Measurements from ENCODE around the gene MACROH2A2. TPM values are rescaled to one million over a fixed set of nuclear protein-coding genes. Genes with fewer than 3 reads are reported as not detected.
A peak's percentile ranks its signal among the peaks of the same experiment; 100 is the strongest.
"Not testable (repeated sequence)": the region's sequence is repeated elsewhere in the genome, so short reads cannot be mapped to it uniquely, and the experiment has no call there.

The MACROH2A2 gene
- total RNA-seq, 2 experiments from 2014 or later = 3.6 to 4.2 TPM

GRCh38 chr10:70121281-70121949 lies 68.8 kb downstream of the MACROH2A2 start:
- H3K9me3 Mint-ChIP-seq (ENCODE audit: low read depth) = no peaks in the 10 kb centered on the region
- no peak overlapping the region for H3K27ac Mint-ChIP-seq
- DNase-seq = no peak
- H3K27me3 Mint-ChIP-seq = no peaks in the 10 kb centered on the region
- no peak for ATAC-seq
- ChIA-PET CTCF (interaction anchor here (1.5 kb wide), 1 partner anchor 26 kb away, joined by 3 read pairs; no protein-coding TSS in a partner anchor), POLR2A (no interaction called here)
- no peaks in the 10 kb centered on the region for H3K4me1 Mint-ChIP-seq
- peaks cover 3% of the 10 kb centered on the region for H3K36me3 Mint-ChIP-seq (ENCODE audit: low read depth)
- H3K4me3 Mint-ChIP-seq = no peak overlapping the region
- intact Hi-C loops (cut with DNase I, micrococcal nuclease) = no loop called here

- no peak for ATAC-seq
- no peaks in the 10 kb centered on the region for H3K4me1 Mint-ChIP-seq
Observed at GRCh38 chr10:70122742-70123141, 70.1 kb downstream of the MACROH2A2 start.

DNA sequence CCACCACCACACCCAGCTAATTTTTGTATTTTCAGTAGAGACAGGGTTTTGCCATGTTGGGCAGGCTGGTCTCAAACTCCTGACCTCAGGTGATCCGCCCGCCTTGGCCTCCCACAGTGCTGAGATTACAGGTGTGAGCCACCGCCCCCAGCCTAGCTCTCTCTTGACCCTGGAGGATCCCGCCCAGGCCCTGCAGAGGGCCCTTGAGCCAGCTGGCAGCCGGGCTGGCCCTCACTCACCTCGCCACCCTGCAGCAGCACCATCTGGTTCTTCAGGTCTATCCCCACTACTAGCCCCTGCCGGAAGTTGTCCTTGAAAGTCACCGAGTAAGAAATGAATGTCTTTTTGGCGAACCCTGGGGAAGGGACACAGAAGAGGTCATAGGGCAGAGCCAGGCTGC lies 70.5 kb downstream of the MACROH2A2 start:
- CTCF ChIA-PET; H3K9me3 Mint-ChIP-seq (ENCODE audit: low read depth); H3K4me1 Mint-ChIP-seq; H3K27me3 Mint-ChIP-seq; POLR2A ChIA-PET; intact Hi-C loops (cut with DNase I, micrococcal nuclease); H3K4me3 Mint-ChIP-seq; ATAC-seq; H3K36me3 Mint-ChIP-seq (ENCODE audit: low read depth); DNase-seq; H3K27ac Mint-ChIP-seq: not testable (repeated sequence)

More at GRCh38 chr10:70122742-70123141, 70.1 kb downstream of the MACROH2A2 start:
- DNase-seq = no peak
- Mint-ChIP-seq H3K36me3 (ENCODE audit: low read depth) (peaks cover 3% of the 10 kb centered on the region), H3K27me3 (no peaks in the 10 kb centered on the region), H3K4me3 (no peak overlapping the region), H3K27ac (no peak overlapping the region), H3K9me3 (ENCODE audit: low read depth) (no peaks in the 10 kb centered on the region)
- intact Hi-C loops (cut with DNase I, micrococcal nuclease) = no loop called here
- POLR2A ChIA-PET = no interaction called here
- CTCF ChIA-PET = interaction anchor here (0.6 to 1.5 kb wide), 3 partner anchors 25 to 256 kb away, joined by 3 read pairs; no protein-coding TSS in a partner anchor

GRCh38 chr10:70123817-70124216 lies 71.2 kb downstream of the MACROH2A2 start:
- CTCF ChIA-PET = no interaction called here
- H3K4me3 Mint-ChIP-seq = no peak overlapping the region
- ATAC-seq = no peak
- no peaks in the 10 kb centered on the region for H3K27me3 Mint-ChIP-seq
- POLR2A ChIA-PET = no interaction called here
- intact Hi-C loops (cut with DNase I, micrococcal nuclease) = no loop called here
- H3K4me1 Mint-ChIP-seq = no peaks in the 10 kb centered on the region
- H3K27ac Mint-ChIP-seq = no peak overlapping the region
- H3K9me3 Mint-ChIP-seq (ENCODE audit: low read depth) = no peaks in the 10 kb centered on the region
- no peak for DNase-seq
- H3K36me3 Mint-ChIP-seq (ENCODE audit: low read depth) = peaks cover 3% of the 10 kb centered on the region

GRCh38 chr10:70124415-70124814 lies 71.8 kb downstream of the MACROH2A2 start:
- no peaks in the 10 kb centered on the region for H3K9me3 Mint-ChIP-seq (ENCODE audit: low read depth)
- POLR2A ChIA-PET = no interaction called here
- DNase-seq = no peak
- no peaks in the 10 kb centered on the region for H3K4me1 Mint-ChIP-seq
- peaks cover 3% of the 10 kb centered on the region for H3K36me3 Mint-ChIP-seq (ENCODE audit: low read depth)
- no peaks in the 10 kb centered on the region for H3K27me3 Mint-ChIP-seq
- no peak for ATAC-seq
- H3K27ac Mint-ChIP-seq = no peak overlapping the region
- CTCF ChIA-PET = interaction anchor here (4.4 kb wide), 1 partner anchor 8 kb away, joined by 26 read pairs; no protein-coding TSS in a partner anchor
- H3K4me3 Mint-ChIP-seq = no peak overlapping the region
- intact Hi-C loops (cut with DNase I, micrococcal nuclease) = no loop called here

DNA sequence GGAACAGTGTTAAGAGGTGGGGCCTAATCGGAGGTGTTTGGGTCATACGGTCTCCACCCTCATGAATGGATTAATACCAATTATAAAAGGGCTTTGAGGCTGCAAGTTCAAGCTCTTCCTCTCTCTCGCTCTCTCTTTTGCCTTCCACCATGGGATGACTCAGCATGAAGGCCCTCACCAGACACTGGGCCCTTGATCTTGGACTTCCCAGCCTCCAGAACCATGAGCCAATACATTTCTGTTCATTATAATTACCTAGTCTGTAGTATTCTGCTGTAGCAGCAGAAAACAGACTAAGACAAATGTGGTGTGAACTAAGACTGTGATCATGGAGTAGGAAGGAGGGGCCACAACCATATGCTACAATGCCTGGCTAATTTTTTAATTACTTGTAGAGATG lies 72.3 kb downstream of the MACROH2A2 start:
- H3K9me3 Mint-ChIP-seq (ENCODE audit: low read depth) = no peaks in the 10 kb centered on the region
- no peaks in the 10 kb centered on the region for H3K4me1 Mint-ChIP-seq
- no peak overlapping the region for H3K4me3 Mint-ChIP-seq
- no peak overlapping the region for H3K27ac Mint-ChIP-seq
- intact Hi-C loops (cut with DNase I, micrococcal nuclease) = no loop called here
- no peak for DNase-seq
- no peaks in the 10 kb centered on the region for H3K27me3 Mint-ChIP-seq
- ChIA-PET CTCF (interaction anchor here (0.6 to 4.4 kb wide), 3 partner anchors 9 to 131 kb away, joined by 3 to 26 read pairs (median 4); no protein-coding TSS in a partner anchor), POLR2A (no interaction called here)
- no peak for ATAC-seq
- peaks cover 3% of the 10 kb centered on the region for H3K36me3 Mint-ChIP-seq (ENCODE audit: low read depth)

GRCh38 chr10:70125918-70126552 lies 73.4 kb downstream of the MACROH2A2 start:
- Mint-ChIP-seq H3K9me3 (ENCODE audit: low read depth) (no peaks in the 10 kb centered on the region), H3K27ac (no peak overlapping the region), H3K4me3 (no peak overlapping the region), H3K4me1 (no peaks in the 10 kb centered on the region), H3K27me3 (no peaks in the 10 kb centered on the region), H3K36me3 (ENCODE audit: low read depth) (peaks cover 4% of the 10 kb centered on the region)
- DNase-seq (no peak), ATAC-seq (no peak)
- ChIA-PET CTCF (interaction anchor here (4.4 kb wide), 1 partner anchor 10 kb away, joined by 26 read pairs; no protein-coding TSS in a partner anchor), POLR2A (no interaction called here)
- intact Hi-C loops (cut with DNase I, micrococcal nuclease) = no loop called here

DNA sequence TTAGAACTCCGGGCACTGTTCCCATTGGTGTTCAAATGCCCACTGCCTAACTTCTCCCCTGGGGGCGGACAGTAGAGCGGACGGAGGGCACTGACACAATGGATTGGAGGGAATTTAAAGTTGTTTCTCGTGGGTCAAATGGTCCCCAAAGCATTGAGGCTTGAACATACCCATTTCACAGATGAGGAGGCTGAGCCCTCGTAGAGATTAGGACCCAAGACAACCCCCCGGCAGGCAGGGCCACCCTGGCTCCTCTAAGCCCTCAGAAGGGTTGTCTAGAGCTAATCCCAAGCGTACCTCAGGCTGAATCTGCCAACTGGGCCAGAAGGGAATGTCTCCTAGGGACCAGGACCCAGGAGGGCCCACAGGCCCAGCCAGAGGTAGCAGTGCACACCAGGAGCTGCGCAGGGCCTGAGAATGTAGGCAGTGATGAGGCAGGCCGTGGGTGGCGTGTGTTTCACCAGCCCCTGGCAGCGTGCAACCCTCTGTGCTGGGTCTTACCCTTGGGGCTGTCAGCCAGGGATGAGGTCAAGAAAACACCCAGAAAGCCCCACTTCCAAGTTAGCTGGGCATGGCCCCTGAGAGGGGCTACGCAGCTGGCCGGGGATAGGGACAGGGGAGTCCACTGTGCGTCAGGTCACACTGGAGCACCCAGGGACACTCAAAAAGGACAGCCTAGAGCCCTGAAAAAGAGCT lies 74.2 kb downstream of the MACROH2A2 start:
- intact Hi-C loops (cut with DNase I, micrococcal nuclease) = no loop called here
- ATAC-seq (no peak), DNase-seq (no peak)
- Mint-ChIP-seq H3K4me3 (no peak overlapping the region), H3K27me3 (no peaks in the 10 kb centered on the region), H3K4me1 (peaks cover 2% of the 10 kb centered on the region), H3K36me3 (ENCODE audit: low read depth) (peaks cover 4% of the 10 kb centered on the region), H3K27ac (no peak overlapping the region), H3K9me3 (ENCODE audit: low read depth) (no peaks in the 10 kb centered on the region)
- ChIA-PET POLR2A (no interaction called here), CTCF (interaction anchor here (0.6 to 4.4 kb wide), 2 partner anchors 9 to 11 kb away, joined by 4 to 26 read pairs; no protein-coding TSS in a partner anchor)

GRCh38 chr10:70130878-70131559 lies 78.4 kb downstream of the MACROH2A2 start:
- DNase-seq = no peak
- intact Hi-C loops (cut with DNase I, micrococcal nuclease) = no loop called here
- no peak for ATAC-seq
- H3K36me3 Mint-ChIP-seq (ENCODE audit: low read depth) = peaks cover 6% of the 10 kb centered on the region
- no peaks in the 10 kb centered on the region for H3K27me3 Mint-ChIP-seq
- ChIA-PET CTCF (interaction anchor here (0.6 to 1.1 kb wide), 3 partner anchors 12 to 15 kb away, joined by 3 to 4 read pairs (median 3); no protein-coding TSS in a partner anchor), POLR2A (interaction anchor here (0.6 kb wide), 1 partner anchor 559 kb away, joined by 3 read pairs; no protein-coding TSS in a partner anchor)
- no peaks in the 10 kb centered on the region for H3K9me3 Mint-ChIP-seq (ENCODE audit: low read depth)
- peak overlapping the region; percentile 77 for H3K4me3 Mint-ChIP-seq
- peaks cover 13% of the 10 kb centered on the region for H3K4me1 Mint-ChIP-seq
- no peak overlapping the region for H3K27ac Mint-ChIP-seq

DNA sequence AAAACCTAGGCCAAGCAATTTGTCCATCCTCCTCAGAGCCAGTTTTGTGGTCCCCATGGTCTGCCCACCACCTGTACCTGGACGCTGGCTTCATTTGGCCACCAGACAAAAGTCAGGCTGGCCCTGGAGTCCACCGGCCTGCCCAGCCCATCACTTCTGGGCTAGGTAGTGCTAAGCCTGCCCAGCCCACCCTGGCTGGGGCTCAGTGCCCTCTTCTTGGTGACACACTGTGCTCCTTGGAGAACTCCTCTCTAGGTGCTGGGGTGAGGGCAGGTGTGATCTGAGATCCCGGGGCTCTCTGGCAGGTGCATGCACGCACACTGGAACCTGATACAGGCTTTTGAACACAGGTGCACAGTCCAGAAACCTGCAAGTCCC lies 78.9 kb downstream of the MACROH2A2 start:
- H3K36me3 Mint-ChIP-seq (ENCODE audit: low read depth) = peaks cover 6% of the 10 kb centered on the region
- H3K4me3 Mint-ChIP-seq = peak overlapping the region; percentile 77
- ATAC-seq = no peak
- intact Hi-C loops (cut with DNase I, micrococcal nuclease) = no loop called here
- H3K27ac Mint-ChIP-seq = peak overlapping the region; percentile 77
- peaks cover 13% of the 10 kb centered on the region for H3K4me1 Mint-ChIP-seq
- no peaks in the 10 kb centered on the region for H3K9me3 Mint-ChIP-seq (ENCODE audit: low read depth)
- CTCF ChIA-PET = interaction anchor here (0.8 to 1.1 kb wide), 2 partner anchors 14 to 15 kb away, joined by 3 to 4 read pairs; no protein-coding TSS in a partner anchor
- no peaks in the 10 kb centered on the region for H3K27me3 Mint-ChIP-seq
- POLR2A ChIA-PET = interaction anchor here (0.6 kb wide), 1 partner anchor 13 kb away, joined by 3 read pairs; no protein-coding TSS in a partner anchor
- no peak for DNase-seq

Measured in activated CD4-positive, alpha-beta T cell treated with anti-CD3 and anti-CD28 coated beads for 36 hours (primary cell).